HEK293 (cell line): ENCODE results near the gene CELF4.

Experiments
- MEIS1 ChIP-seq: sonication (generic); formaldehyde crosslinking; IDR thresholded peaks from 2 replicates; pipeline ENCODE4 v1.8.1; 2022; ENCODE audit warnings: missing genetic modification reagents, mild to moderate bottlenecking, borderline replicate concordance
- PRDM10 ChIP-seq: fragments of 450-650 bp; formaldehyde crosslinking; IDR thresholded peaks from 2 replicates; pipeline ENCODE4 v1.5.1; 2016; ENCODE audit warnings: missing biosample characterization, missing genetic modification characterization
- PRDM2 ChIP-seq: fragments of 450-650 bp; formaldehyde crosslinking; IDR thresholded peaks from 2 replicates; pipeline ENCODE4 v1.5.1; 2016; ENCODE audit warnings: missing biosample characterization, missing genetic modification characterization, borderline replicate concordance
- REPIN1 ChIP-seq: fragments of 450-650 bp; formaldehyde crosslinking; IDR thresholded peaks from 2 replicates; pipeline ENCODE4 v1.5.1; 2017; ENCODE audit warnings: missing biosample characterization, missing genetic modification characterization, low read depth
- SETDB1 ChIP-seq: IDR thresholded peaks from one replicate; pipeline ENCODE4 v1.6.1; 2017; ENCODE audit warnings: mild to moderate bottlenecking, low read length, moderate library complexity, mixed read lengths; ENCODE audit not compliant: insufficient read length
- ZFP41 ChIP-seq: fragments of 450-650 bp; formaldehyde crosslinking; IDR thresholded peaks from 2 replicates; pipeline ENCODE4 v1.5.1; 2016; ENCODE audit warnings: missing biosample characterization, missing genetic modification characterization, borderline replicate concordance
- ZNF174 ChIP-seq: fragments of 450-650 bp; formaldehyde crosslinking; IDR thresholded peaks from 2 replicates; pipeline ENCODE4 v1.5.0; 2017; ENCODE audit warnings: missing biosample characterization, mild to moderate bottlenecking, missing genetic modification characterization
- ZNF302 ChIP-seq: fragments of 450-650 bp; formaldehyde crosslinking; IDR thresholded peaks from 2 replicates; pipeline ENCODE4 v1.5.1; 2016; ENCODE audit warnings: missing biosample characterization, missing genetic modification characterization, low read depth
- ZNF707 ChIP-seq: fragments of 450-650 bp; formaldehyde crosslinking; IDR thresholded peaks from 2 replicates; pipeline ENCODE4 v1.5.1; 2016; ENCODE audit warnings: missing biosample characterization, missing genetic modification characterization
- ZNF830 ChIP-seq: fragments of 450-650 bp; IDR thresholded peaks from 2 replicates; pipeline ENCODE4 v1.5.0; 2018; ENCODE audit warnings: missing biosample characterization, missing genetic modification characterization, low read depth, mild to moderate bottlenecking, moderate library complexity
- TF ChIP-seq, protein P1 (sequence below): fragments of 450-650 bp; formaldehyde crosslinking; IDR thresholded peaks from 2 replicates; pipeline ENCODE4 v1.5.0; 2017; ENCODE audit warnings: missing biosample characterization, missing genetic modification characterization, borderline replicate concordance
- TF ChIP-seq, protein P2 (sequence below): fragments of 450-650 bp; formaldehyde crosslinking; IDR thresholded peaks from 2 replicates; pipeline ENCODE4 v1.5.1; 2016; ENCODE audit warnings: missing biosample characterization, missing genetic modification characterization
- TF ChIP-seq, protein P3 (sequence below): fragments of 450-650 bp; formaldehyde crosslinking; conservative IDR thresholded peaks from 2 replicates; pipeline ENCODE4 v1.5.1; 2016; ENCODE audit warnings: low read depth, missing biosample characterization, missing genetic modification characterization

- TF ChIP-seq REPIN1 (tag by site-specific recombination) = no peak
- TF ChIP-seq ZNF830 = no peak
- TF ChIP-seq, protein P1, sequence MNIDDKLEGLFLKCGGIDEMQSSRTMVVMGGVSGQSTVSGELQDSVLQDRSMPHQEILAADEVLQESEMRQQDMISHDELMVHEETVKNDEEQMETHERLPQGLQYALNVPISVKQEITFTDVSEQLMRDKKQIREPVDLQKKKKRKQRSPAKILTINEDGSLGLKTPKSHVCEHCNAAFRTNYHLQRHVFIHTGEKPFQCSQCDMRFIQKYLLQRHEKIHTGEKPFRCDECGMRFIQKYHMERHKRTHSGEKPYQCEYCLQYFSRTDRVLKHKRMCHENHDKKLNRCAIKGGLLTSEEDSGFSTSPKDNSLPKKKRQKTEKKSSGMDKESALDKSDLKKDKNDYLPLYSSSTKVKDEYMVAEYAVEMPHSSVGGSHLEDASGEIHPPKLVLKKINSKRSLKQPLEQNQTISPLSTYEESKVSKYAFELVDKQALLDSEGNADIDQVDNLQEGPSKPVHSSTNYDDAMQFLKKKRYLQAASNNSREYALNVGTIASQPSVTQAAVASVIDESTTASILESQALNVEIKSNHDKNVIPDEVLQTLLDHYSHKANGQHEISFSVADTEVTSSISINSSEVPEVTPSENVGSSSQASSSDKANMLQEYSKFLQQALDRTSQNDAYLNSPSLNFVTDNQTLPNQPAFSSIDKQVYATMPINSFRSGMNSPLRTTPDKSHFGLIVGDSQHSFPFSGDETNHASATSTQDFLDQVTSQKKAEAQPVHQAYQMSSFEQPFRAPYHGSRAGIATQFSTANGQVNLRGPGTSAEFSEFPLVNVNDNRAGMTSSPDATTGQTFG (tag by site-specific recombination) = no peak
- no peak for TF ChIP-seq PRDM2 (tag by site-specific recombination)
- no peak for TF ChIP-seq ZNF707 (tag by site-specific recombination)
- TF ChIP-seq, protein P2, sequence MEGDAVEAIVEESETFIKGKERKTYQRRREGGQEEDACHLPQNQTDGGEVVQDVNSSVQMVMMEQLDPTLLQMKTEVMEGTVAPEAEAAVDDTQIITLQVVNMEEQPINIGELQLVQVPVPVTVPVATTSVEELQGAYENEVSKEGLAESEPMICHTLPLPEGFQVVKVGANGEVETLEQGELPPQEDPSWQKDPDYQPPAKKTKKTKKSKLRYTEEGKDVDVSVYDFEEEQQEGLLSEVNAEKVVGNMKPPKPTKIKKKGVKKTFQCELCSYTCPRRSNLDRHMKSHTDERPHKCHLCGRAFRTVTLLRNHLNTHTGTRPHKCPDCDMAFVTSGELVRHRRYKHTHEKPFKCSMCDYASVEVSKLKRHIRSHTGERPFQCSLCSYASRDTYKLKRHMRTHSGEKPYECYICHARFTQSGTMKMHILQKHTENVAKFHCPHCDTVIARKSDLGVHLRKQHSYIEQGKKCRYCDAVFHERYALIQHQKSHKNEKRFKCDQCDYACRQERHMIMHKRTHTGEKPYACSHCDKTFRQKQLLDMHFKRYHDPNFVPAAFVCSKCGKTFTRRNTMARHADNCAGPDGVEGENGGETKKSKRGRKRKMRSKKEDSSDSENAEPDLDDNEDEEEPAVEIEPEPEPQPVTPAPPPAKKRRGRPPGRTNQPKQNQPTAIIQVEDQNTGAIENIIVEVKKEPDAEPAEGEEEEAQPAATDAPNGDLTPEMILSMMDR (tag by site-specific recombination) = no peak
- TF ChIP-seq, protein P3, sequence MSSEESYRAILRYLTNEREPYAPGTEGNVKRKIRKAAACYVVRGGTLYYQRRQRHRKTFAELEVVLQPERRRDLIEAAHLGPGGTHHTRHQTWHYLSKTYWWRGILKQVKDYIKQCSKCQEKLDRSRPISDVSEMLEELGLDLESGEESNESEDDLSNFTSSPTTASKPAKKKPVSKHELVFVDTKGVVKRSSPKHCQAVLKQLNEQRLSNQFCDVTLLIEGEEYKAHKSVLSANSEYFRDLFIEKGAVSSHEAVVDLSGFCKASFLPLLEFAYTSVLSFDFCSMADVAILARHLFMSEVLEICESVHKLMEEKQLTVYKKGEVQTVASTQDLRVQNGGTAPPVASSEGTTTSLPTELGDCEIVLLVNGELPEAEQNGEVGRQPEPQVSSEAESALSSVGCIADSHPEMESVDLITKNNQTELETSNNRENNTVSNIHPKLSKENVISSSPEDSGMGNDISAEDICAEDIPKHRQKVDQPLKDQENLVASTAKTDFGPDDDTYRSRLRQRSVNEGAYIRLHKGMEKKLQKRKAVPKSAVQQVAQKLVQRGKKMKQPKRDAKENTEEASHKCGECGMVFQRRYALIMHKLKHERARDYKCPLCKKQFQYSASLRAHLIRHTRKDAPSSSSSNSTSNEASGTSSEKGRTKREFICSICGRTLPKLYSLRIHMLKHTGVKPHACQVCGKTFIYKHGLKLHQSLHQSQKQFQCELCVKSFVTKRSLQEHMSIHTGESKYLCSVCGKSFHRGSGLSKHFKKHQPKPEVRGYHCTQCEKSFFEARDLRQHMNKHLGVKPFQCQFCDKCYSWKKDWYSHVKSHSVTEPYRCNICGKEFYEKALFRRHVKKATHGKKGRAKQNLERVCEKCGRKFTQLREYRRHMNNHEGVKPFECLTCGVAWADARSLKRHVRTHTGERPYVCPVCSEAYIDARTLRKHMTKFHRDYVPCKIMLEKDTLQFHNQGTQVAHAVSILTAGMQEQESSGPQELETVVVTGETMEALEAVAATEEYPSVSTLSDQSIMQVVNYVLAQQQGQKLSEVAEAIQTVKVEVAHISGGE (tag by site-specific recombination) = no peak
- no peak for TF ChIP-seq SETDB1
- TF ChIP-seq ZNF302 (tag by site-specific recombination) = no peak
- TF ChIP-seq ZNF174 (tag by site-specific recombination) = no peak
- no peak for TF ChIP-seq PRDM10
- TF ChIP-seq ZFP41 (tag by site-specific recombination) = no peak
- no peak for TF ChIP-seq MEIS1 (CRISPR knock-in tag)
Observed at GRCh38 chr18:37341473-37342086, 224.0 kb downstream of the CELF4 start.
